GM12872 (cell line): ENCODE data around the gene ACAA2.

Experiments used
- CTCF ChIP-seq: IDR thresholded peaks from 3 replicates; pipeline ENCODE4 v1.5.1; 2011; ENCODE audit warnings: low read depth, mild to moderate bottlenecking, low read length, moderate library complexity; ENCODE audit not compliant: insufficient read depth

ACAA2 gene

GRCh38 chr18:49849331-49850217 lies 36.2 kb upstream of the ACAA2 start:
- no peak for TF ChIP-seq CTCF

GRCh38 chr18:49848115-49848514 lies 34.8 kb upstream of the ACAA2 start:
- no peak for TF ChIP-seq CTCF

GRCh38 chr18:49847524-49847923 lies 34.2 kb upstream of the ACAA2 start:
- TF ChIP-seq CTCF = no peak

- no peak for TF ChIP-seq CTCF
Observed at GRCh38 chr18:49846718-49847470, 33.6 kb upstream of the ACAA2 start.

GRCh38 chr18:49846361-49846662 lies 33.0 kb upstream of the ACAA2 start:
- TF ChIP-seq CTCF = no peak

GRCh38 chr18:49845629-49846360 lies 32.5 kb upstream of the ACAA2 start:
- no peak for TF ChIP-seq CTCF

- no peak for TF ChIP-seq CTCF
Observed at GRCh38 chr18:49844903-49845302, 31.6 kb upstream of the ACAA2 start.
